HS-5 (cell line): ENCODE data around the gene PRKCA.
"Not testable (repeated sequence)": the region's sequence is repeated elsewhere in the genome, so short reads cannot be mapped to it uniquely, and the experiment has no call there.

ENCODE experiments used
- DNase-seq: peaks from one replicate; pipeline ENCODE4 v3.0.0-alpha.2; 2012; ENCODE audit warnings: low read depth

The PRKCA gene

DNA sequence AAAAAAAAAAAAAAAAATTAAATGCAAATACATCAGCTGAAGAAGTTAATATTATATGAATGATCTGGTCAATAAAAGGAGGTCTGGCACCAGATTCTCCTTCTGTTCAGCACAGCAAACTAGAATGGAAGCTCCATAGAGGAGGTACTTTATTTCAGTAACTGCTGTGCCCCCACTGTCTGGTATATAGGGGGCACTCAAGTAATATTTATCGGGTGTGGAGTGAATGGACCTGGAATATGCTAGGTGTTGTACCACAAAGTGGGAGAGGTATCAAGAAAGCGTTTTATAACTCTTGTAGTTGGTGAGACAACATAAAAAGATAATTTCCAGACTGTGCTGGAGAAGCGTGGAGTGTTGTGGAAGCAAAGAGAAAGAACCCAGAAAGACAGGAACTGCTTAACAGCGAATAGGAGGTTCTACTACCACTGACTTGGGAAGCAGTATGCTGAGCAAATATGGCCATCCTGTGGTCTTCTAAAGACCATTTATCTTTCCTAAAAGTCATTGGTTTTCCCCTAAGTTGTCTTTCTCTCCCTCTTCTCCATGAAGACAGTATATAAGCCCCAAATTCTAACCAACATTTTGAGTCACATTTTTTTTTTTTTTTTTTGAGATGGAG is 12.2 kb upstream of the PRKCA start:
- no peak for DNase-seq

DNA sequence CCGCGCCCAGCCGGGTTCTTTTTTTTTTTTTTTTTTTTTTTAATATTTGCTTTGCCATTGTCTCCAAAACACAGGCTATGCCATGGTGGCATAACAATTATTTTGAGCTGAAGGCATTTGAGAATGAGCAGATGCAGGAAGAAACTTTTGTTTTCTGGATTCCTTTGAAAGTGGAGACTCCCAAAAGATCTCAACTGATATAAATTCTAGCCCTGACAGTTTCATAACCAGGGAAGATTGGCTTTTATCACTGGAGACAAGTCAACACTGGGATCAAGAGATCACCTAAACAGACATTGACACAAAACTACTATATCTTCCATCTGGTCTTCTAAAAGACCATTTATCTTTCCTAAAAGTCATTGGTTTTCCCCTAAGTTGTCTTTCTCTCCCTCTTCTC is 10.1 kb upstream of the PRKCA start:
- DNase-seq = no peak

DNA sequence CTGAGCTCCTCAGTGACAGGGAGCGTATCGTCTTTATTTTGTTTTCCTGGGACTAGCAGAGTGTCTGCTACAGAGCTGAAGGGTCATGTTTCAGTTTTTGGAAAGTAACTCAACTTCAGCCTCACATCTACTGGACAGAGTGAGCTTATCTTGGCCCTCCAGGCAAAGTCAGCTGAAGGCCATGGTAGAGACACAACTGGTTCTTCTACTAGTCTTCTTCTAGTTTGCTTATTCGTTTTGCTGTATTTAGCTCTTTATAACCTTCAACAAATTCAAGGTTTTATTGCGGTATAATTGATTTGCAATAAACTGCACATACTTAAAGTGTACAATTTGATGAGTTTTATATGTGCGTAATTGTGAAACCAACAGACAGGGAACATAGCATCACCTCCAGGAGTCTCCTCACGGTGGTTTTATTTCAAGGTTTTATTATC is 6.1 kb upstream of the PRKCA start:
- DNase-seq = no peak

DNA sequence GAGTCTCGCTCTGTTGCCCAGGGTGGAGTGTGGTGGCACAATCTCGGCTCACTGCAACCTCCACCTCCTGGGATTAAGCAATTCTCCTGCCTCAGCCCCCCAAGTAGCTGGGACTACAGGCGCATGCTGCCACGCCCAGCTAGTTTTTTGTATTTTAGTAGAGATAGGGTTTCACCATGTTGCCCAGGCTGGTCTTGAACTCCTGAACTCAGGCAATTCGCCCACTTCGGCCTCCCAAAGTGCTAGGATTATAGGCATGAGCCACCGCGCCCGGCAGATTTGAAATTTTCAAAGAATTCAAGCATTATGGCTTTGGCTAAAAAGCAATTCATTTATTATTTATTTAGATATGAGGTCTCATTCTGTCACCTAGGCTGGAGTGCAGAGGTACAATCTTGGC is 5.0 kb upstream of the PRKCA start:
- DNase-seq = not testable (repeated sequence)

DNA sequence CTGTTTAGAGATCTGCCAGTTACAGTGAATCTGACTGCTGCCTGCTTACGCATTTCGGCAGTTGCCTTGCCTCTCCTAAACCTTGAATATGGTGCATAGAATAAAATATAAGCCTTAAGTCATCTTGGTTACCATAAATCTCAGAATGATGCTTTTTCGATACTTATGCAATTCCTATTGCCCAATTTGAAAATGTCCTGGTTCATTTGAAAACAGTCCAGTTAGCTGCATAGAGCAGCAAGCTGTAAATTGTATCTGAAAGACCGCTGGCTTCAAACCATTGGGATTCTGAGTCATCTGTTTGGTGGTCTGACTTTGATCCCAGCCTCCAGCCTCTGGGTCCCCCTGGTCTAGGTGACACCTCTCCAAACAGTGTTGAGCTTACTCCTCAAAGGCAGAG is 2.7 kb upstream of the PRKCA start:
- DNase-seq = no peak

DNA sequence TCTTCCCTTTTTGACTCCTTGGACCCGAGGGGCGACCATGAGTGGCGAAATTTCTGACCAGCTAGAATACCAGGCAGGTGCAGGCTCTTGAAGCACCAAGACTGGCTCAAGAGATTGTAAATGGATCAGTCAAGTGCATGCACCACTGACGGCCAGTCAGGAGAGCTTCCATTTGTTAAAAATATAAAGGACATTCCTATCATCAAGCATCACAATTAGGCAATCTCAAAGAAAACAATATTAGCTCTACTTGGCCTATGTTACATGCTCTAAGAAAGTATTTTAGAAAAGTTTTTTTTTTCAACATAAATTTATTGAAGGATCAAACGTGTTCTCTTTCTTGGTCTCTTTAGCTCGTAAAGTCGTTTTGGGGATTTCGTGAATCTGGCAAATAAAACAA is 1.5 kb upstream of the PRKCA start:
- no peak for DNase-seq

DNA sequence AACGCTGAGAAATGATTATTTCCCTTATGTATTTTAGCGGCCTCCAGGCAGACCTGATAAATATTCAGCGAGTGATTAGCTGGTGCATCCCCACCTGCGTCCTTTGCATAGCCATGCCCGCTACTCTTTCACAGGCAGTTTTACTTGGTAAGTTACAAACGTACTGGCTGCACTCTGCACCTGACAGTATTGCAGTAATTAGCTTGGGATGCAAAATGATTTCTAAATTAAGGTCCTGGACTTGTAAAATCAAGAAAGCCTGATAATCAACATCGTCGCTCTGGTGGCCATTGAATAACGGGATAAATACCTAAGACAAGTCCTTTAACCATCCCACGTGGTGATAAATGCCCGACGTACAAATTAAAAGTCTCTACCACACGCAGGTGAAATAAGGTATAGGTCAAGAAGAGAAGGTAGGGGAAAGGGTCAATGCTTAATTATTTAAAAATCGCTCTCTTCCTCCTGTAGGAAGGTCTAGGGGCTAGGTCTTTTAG is 998 bp upstream of the PRKCA start:
- no peak for DNase-seq

DNA sequence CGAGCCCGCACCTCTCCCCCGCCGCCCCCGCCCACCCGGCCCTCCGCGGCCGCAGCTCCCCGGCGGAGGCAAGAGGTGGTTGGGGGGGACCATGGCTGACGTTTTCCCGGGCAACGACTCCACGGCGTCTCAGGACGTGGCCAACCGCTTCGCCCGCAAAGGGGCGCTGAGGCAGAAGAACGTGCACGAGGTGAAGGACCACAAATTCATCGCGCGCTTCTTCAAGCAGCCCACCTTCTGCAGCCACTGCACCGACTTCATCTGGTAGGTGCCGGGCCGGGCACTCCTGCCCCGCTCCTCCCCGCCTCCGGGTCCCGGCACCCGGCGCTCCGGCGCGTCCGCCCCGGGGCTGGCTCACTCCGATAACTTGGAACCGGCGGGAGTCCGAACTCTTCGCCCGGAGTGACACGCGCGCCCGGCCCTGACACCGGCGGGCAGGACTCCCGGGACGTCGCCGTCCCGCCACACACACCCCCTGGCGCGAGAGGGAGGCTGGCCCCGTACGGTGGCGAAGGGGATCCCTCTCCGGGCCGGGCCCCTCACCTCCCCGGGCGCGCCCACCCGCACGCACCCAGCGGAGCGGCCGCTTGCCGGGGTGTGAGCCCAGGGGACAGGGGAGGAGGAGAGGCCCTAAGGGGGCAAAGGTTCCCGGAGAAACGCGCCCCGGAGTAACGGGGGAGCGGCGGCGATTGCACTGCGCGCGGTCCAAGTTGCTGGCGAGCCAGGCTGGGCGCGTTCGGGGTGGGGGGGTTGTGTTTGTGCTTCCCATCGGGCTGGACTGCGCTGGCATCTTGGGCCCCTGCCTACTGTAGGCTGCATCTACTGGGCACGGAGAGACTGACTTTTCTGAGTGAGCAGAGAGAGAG is 581 bp downstream of the PRKCA start:
- DNase-seq = no peak

DNA sequence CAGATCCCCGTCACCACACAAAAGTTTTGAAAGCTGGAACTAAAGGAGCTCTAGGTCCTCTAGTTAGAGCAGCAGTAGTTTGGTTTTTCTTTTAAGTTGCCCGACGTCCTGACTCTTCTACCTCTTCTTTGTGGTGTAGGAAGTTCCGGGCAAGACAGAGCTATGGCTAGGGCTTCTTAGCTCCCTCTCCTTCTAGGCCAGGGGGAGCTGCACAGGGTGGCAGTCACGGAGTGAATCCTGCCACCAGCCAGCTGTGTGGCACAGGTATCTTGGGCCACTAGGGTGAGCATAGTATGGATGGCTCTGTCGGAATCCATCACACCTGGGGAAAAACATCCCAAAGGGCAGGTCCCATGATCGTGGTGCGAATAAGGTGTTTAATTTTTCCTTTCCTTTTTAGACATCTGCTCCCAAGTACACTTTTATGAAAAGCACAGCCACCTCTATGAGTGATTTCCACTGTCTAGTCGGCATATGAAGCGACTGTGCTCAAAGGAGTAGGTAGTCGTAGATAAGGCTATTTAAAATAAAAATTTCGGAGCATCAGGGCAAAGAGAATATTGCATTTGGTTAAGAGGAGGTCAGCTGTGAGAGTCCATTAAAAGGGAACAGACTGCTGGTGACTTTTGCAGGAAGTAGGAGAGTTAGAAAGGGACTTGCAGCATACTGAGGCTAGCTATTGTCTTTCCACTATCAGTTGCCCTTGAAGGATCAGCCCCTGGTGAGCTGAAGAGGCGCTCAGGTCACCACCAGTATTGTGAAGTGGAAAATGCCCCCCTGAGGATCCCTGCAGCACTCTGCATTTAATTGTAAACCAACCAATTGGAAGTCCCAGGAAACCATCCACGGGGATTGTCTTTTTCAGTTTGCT is 2.1 kb downstream of the PRKCA start:
- DNase-seq = no peak

DNA sequence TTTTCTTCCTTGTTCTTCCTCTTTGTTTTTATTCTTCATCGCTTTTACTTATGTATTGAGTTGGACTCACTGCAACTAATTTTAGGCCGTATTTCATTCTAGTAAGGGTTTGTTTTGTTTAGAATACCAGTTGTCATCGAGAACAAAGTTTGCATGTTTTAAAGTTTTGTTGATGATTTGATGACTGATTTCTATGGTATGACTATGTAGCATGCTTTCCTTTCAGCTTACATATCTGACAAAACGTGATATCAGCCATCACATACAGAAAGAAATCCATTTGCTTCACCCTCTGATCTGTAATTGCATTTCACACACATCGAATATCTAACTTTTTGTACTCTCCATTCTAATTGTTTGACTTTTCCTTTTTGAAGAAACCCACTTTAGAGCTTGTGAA is 4.0 kb downstream of the PRKCA start:
- no peak for DNase-seq

DNA sequence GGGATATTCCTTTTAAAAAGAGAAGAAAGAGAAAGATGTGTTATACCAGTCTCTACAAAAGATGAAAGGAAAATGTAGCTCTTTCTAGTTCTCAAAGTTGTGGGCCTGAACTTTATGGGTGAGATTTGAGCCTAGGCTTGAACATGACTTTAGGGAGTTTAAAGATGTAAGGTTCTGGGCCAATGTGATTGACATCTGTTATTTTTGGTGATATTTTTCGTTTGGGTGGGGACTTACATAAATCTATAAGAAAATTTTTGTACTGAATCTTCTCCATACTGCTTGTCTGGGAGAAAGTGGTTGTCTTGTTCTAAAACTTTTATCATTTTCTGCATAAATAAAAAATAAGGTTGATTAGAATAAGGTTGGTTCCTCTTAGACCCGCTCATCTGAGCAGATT is 4.8 kb downstream of the PRKCA start:
- DNase-seq = no peak

DNA sequence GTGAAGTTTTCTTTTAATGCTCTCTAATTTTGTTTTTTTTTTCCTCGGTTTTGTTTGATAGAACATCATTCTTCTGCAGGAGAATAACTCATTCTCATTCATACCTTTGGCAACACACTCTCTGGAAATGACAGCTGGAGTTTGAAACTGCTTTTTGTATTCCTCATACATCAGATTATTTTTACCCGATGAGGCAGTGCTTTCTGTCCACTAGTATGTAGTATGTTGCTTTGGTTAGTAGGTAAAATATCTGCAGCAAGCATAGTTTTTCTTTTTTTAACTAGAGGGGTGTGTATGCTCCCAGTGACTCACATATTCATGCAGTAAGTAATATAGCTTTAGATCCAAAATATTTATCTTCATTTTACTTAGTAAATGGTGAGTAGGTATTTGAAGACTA is 6.4 kb downstream of the PRKCA start:
- DNase-seq = no peak

DNA sequence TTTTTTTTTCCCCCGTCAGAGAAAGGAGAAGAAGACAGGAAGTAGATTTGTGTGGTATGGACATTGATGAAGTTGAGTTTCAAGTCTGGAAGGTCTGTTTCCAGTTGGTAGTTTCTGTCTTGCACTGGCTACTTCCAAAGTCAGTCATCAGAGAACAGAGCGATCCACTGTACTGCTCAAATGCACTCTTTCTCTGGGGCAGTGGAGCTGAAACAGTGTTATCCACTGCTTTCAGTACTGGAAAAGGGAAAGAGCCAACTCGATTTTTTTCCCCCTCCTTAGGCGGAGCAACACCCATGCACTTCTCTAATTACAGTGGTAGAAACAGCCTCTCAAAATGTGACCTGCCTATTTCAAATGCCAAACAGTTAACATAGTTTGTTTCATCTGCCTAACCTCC is 7.4 kb downstream of the PRKCA start:
- DNase-seq = no peak

DNA sequence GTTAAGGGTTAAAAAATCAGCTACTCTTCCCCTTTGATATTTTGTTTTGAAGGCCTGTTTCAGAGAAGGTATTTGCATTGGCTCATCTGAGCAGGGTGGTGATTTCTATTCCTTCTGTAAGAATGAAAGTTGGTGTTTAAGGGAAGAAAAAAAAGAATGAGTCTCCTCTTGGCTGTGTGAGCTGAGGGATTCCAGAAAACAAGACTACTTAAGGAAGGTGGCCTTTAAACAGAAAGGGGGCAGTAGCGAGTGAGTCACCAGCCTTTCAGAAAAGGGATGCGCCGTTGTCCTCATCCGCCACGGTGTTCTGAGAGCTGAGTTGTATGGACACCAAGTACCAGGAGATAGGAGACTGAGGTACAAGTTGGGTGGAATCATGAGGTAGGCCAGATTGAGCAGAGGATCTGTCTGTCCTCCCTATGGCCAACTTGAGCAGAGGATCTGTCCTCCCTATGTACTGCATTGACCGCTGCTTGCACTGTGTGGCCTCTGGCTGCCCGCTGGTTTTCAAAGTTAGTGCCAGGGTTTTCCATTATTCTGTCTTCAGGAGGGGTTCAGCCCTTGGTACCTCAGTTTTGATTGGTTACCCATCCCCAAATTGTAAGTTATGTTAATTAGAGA is 8.2 kb downstream of the PRKCA start:
- DNase-seq = no peak

DNA sequence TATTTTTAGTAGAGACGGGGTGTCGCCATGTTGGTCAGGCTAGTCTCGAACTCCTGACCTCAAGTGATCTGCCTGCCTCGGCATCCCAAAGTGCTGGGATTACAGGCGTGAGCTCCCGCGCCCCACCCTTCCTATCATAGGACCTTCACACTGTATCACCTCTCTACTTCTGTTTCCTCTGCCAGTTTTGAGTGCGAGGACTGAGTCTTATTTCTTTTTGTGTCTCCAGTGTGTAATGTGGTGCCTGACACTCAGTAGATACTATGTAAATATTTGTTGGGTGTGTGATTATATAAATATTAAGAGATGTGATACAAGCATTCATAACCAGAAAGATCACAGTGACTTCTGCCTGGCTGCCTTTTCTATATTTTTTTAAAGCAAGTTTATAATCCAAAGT is 10.5 kb downstream of the PRKCA start:
- no peak for DNase-seq

DNA sequence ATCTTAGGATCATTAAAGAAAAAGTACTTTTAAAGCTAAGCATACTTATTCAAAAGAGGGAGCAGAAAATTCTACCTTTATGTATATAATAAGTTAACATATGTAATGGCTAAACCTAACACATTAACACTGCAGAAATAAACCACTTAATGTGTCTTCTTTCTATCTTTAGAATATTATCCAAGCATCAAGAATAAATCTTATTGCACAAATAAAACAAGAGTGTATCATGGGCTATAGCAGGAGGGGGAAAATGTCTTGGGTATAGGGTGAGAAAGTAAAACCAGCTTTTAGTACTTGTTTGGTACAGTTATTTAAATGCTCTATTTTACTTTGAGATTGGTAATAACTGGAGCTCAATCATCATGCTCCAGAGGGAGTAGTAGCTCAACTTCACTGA is 10.9 kb downstream of the PRKCA start:
- no peak for DNase-seq

DNA sequence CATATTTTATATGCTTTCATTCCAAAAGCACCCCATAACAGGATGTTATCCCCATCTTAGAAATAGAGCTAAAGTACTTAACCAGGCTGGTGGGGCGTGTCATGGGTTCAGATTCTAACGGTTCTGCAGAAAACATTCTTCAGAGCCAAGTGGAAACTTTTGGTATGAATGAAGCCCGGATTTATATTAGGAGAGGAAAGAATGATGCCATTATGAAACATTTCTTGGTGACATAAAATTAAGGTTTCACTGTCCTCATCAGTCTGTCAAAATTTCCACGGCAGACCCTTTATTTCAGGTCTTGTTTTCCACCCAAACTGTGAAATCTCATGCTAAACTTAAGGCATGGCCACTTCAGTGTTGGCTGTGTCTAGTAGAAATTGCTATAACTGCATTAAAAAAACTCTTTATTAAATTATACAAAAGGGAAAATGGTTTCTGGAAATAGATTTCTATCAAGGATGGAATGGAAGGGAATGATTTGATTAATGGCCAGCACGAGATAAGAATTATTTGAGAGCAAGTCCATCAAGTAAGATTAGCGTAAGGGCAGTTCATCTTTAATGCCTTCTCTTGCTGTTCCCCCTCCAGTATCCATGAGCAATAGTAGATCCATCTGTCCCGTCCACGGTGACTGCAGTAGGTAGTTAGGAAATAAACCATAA is 11.7 kb downstream of the PRKCA start:
- no peak for DNase-seq

DNA sequence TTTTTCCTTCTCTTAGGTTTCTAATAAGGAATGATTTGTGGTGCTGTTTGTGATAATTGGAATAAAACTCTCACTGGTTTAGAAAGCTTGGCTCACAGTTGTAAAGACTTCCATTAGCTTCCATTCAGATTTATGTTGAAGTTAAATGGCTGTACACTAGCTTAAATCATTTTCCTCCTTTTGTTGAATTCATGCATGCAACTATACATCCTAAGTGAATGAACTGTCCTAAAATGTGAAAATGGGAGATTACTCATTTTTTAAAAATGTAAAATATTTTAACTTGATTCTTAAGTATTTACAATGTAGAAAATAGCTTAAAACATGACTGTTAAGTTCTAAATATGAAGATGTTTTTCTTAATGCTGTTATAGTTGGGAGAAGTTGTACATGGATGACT is 15.2 kb downstream of the PRKCA start:
- no peak for DNase-seq

DNA sequence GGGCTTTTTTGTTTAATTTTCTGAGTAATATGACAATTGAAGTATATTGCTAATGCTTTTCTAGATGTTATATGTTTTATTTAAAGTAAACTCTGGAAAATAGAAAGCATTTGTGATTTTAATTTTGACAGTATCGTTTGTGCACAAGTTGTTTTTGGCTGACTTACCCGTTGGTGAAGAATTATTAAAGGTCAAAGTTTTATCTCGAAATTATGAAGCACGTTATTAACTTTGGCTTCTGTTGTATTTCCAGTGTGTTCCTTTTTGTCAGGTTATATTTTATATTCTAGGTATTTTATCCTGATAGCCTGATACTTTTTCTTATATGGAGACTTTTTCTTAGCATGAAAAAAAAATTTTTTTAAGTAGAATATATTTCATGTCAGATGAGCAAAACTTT is 16.8 kb downstream of the PRKCA start:
- no peak for DNase-seq

DNA sequence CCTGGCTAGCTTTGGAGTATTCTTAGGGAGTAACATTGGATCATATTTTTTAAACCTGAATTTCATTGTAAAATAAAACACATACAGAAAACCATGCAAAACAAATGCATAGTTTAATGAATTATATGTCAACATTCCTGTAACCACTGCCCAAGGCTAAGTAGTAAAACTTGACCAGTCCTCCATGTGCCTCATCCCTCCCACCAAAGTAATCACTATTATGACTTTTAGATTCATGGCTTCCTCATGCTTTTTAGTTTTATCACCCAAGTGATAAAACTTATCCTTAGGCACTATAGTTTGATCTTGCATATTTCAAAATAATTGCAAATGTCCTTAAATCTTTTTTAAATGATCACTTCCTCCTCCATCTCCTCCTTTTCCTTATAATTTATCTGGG is 20.4 kb downstream of the PRKCA start:
- DNase-seq = no peak

DNA sequence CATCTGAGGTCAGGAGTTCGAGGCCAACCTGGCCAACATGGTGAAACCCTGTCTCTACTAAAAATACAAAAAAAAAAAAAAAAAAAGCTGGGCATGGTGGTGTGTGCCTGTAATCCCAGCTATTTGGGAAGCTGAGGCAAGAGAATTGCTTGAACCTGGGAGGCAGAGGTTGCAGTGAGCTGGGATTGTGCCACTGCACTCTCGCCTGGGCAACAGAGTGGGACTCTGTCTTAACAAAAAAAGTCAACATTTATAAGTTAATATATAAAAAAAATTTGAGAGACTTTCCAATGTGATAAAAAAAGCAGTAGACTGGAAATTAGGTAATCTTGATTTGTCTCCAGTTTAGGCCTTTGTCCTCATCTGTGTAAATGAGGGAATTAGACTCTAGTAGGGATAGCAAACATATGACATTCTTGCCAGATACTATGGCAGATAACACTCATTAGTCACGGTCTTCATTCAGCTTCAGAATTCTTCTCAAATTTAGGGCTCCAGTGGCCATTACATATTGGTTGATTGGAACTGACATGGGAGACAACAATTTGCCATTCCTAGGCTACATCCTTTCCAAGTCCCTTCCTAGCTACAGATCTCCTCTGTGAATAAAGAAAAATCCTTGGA is 22.1 kb downstream of the PRKCA start:
- not testable (repeated sequence) for DNase-seq
